Measurements from ENCODE around the gene ELP4.

ELP4 gene

GRCh38 chr11:31480930-31481329, 28.6 kb upstream of the ELP4 start:
- Histone ChIP-seq H3K36me3 (ENCODE audit: low read length) (no peaks in the 10 kb centered on the region), H3K79me2 (ENCODE audit: insufficient read depth, low read length) (peaks cover 62% of the 10 kb centered on the region), H3K4me2 (ENCODE audit: low read depth, low read length, poor library complexity, severe bottlenecking) (no peak overlapping the region)

GRCh38 chr11:31484497-31484896, 25.1 kb upstream of the ELP4 start:
- Histone ChIP-seq H3K9me2 (replicated peaks; ENCODE audit: insufficient read depth, low read length) (no peaks in the 10 kb centered on the region), H3F3A (ENCODE audit: insufficient read depth) (peaks cover 7% of the 10 kb centered on the region), H3K4me3 (ENCODE audit: insufficient read depth, low read length, poor library complexity, severe bottlenecking) (no peak overlapping the region), H2AFZ (ENCODE audit: low read depth, low read length, severe bottlenecking) (no peak overlapping the region), H3K27ac (ENCODE audit: low read depth, low read length) (no peak overlapping the region), H3K4me2 (ENCODE audit: low read depth, low read length, poor library complexity, severe bottlenecking) (no peak overlapping the region), H3K9me3 (ENCODE audit: insufficient read depth, low read length) (no peaks in the 10 kb centered on the region), H3K36me3 (ENCODE audit: low read length) (no peaks in the 10 kb centered on the region), H3K27me3 (ENCODE audit: low read length) (no peaks in the 10 kb centered on the region), H3K9ac (ENCODE audit: low read length) (no peak overlapping the region), H3K79me2 (ENCODE audit: insufficient read depth, low read length) (peaks cover 72% of the 10 kb centered on the region), H4K20me1 (ENCODE audit: low read depth, low read length) (peaks cover 30% of the 10 kb centered on the region; the same call in 1 of the 2 replicates)
- TF ChIP-seq CTCF (IDR thresholded peaks at IDR 0.05; ENCODE audit: insufficient read depth, low read length, poor library complexity, severe bottlenecking), result no peak
- TF ChIP-seq EZH2phosphoT487 (conservative IDR thresholded peaks at IDR 0.05; ENCODE audit: low read length), result no peak

More at GRCh38 chr11:31480930-31481329, 28.6 kb upstream of the ELP4 start:
- Histone ChIP-seq H2AFZ (ENCODE audit: low read depth, low read length, severe bottlenecking) (no peak overlapping the region), H3K27me3 (ENCODE audit: low read length) (no peaks in the 10 kb centered on the region), H3K9ac (ENCODE audit: low read length) (no peak overlapping the region), H3K27ac (ENCODE audit: low read depth, low read length) (no peak overlapping the region), H3F3A (ENCODE audit: insufficient read depth) (peaks cover 3% of the 10 kb centered on the region), H3K9me3 (ENCODE audit: insufficient read depth, low read length) (no peaks in the 10 kb centered on the region), H4K20me1 (ENCODE audit: low read depth, low read length) (peaks cover 27% of the 10 kb centered on the region), H3K4me3 (ENCODE audit: insufficient read depth, low read length, poor library complexity, severe bottlenecking) (no peak overlapping the region), H3K9me2 (replicated peaks; ENCODE audit: insufficient read depth, low read length) (no peaks in the 10 kb centered on the region)
- TF ChIP-seq CTCF (IDR thresholded peaks at IDR 0.05; ENCODE audit: insufficient read depth, low read length, poor library complexity, severe bottlenecking) (no peak), EZH2phosphoT487 (conservative IDR thresholded peaks at IDR 0.05; ENCODE audit: low read length) (no peak)

GRCh38 chr11:31487848-31488247, 21.7 kb upstream of the ELP4 start:
- H3K27ac ChIP-seq (ENCODE audit: low read depth, low read length), result no peak overlapping the region
- H4K20me1 ChIP-seq (ENCODE audit: low read depth, low read length), result peaks cover 11% of the 10 kb centered on the region; the same call in 1 of the 2 replicates
- no peak overlapping the region for H3K4me2 ChIP-seq (ENCODE audit: low read depth, low read length, poor library complexity, severe bottlenecking)
- H3K9me3 ChIP-seq (ENCODE audit: insufficient read depth, low read length), result no peaks in the 10 kb centered on the region
- peaks cover 7% of the 10 kb centered on the region; the same call in 1 of the 2 replicates for H3F3A ChIP-seq (ENCODE audit: insufficient read depth)
- H3K4me3 ChIP-seq (ENCODE audit: insufficient read depth, low read length, poor library complexity, severe bottlenecking), result no peak overlapping the region
- no peaks in the 10 kb centered on the region for H3K27me3 ChIP-seq (ENCODE audit: low read length)
- TF ChIP-seq CTCF (IDR thresholded peaks at IDR 0.05; ENCODE audit: insufficient read depth, low read length, poor library complexity, severe bottlenecking) (peak; percentile 43), EZH2phosphoT487 (conservative IDR thresholded peaks at IDR 0.05; ENCODE audit: low read length) (no peak)
- H2AFZ ChIP-seq (ENCODE audit: low read depth, low read length, severe bottlenecking), result no peak overlapping the region
- H3K9ac ChIP-seq (ENCODE audit: low read length), result no peak overlapping the region
- H3K36me3 ChIP-seq (ENCODE audit: low read length), result no peaks in the 10 kb centered on the region
- no peaks in the 10 kb centered on the region for H3K9me2 ChIP-seq (replicated peaks; ENCODE audit: insufficient read depth, low read length)
- peaks cover 59% of the 10 kb centered on the region for H3K79me2 ChIP-seq (ENCODE audit: insufficient read depth, low read length)

All from SU-DHL-6 (cell line).